Gastroesophageal sphincter (tissue), 4 donors: Measurements from ENCODE around the gene TAS2R10. TPM values are rescaled to one million over a fixed set of nuclear protein-coding genes. Genes with fewer than 3 reads are reported as not detected.

Source experiments
- ATAC-seq: fragments of 150-250 bp; one replicate; pipeline ENCODE4 v1.9.1; 2016; ENCODE audit warnings: mild to moderate bottlenecking, moderate library complexity
- H3K27ac ChIP-seq, 4 donors: fragments of 200-600 bp; sonication (generic) in 3 of 4; 1 replicate in 3 of 4; 2 replicates in 1 of 4; pipeline ENCODE4 v1.5.1; 2016 to 2019
- H3K27me3 ChIP-seq: fragments of 200-600 bp; sonication (generic); one replicate; pipeline ENCODE4 v1.5.1; 2019
- H3K36me3 ChIP-seq, 2 donors: fragments of 200-600 bp; sonication (generic); one replicate each; pipeline ENCODE4 v1.5.1; 2019; ENCODE audit warnings: control low read depth in 1 of 2
- H3K4me1 ChIP-seq, 3 donors: fragments of 200-600 bp; sonication (generic); 1 replicate in 2 of 3; 2 replicates in 1 of 3; pipeline ENCODE4 v1.5.1; 2016 to 2019; ENCODE audit warnings: control low read depth in 2 of 3
- H3K4me3 ChIP-seq, 2 donors: fragments of 200-600 bp; sonication (generic); one replicate each; pipeline ENCODE4 v1.5.1; 2019; ENCODE audit warnings: mild to moderate bottlenecking in 1 of 2, moderate library complexity in 1 of 2
- H3K9me3 ChIP-seq, 3 donors: fragments of 200-600 bp; sonication (generic); one replicate each; pipeline ENCODE4 v1.5.1; 2017 to 2019; ENCODE audit warnings: control low read depth in 2 of 3
- EP300 ChIP-seq: sonication (generic); formaldehyde crosslinking; IDR thresholded peaks from one replicate; pipeline ENCODE4 v1.6.1; 2017; ENCODE audit warnings: antibody characterized with exemption, mild to moderate bottlenecking
- POLR2A ChIP-seq, 2 donors: fragments of 450-650 bp; IDR thresholded peaks; one replicate each; pipeline ENCODE4 v1.6.1; 2017; ENCODE audit warnings: antibody characterized with exemption in 2 of 2, mild to moderate bottlenecking in 2 of 2, moderate library complexity in 1 of 2
- POLR2AphosphoS5 ChIP-seq: sonication (generic); formaldehyde crosslinking; IDR thresholded peaks from one replicate; pipeline ENCODE4 v1.6.1; 2017; ENCODE audit warnings: antibody characterized with exemption
- WGBS, 2 donors: methylation state at CpG; one replicate each; pipeline ENCODE4 v1.1.5; 2018; ENCODE audit warnings: low coverage in 1 of 2; 5-methylcytosine and 5-hydroxymethylcytosine counted together
- total RNA-seq, 4 donors: library from RNA; depleted of rRNA; stranded (reverse); fragments of >200 nt; gene quantifications; one replicate each; pipeline ENCODE4 v1.1.0, GENCODE V29; 2016
- TF ChIP-seq, protein P1 (sequence below), 4 experiments: fragments of 200-600 bp in 2 of 4; fragments of 450-650 bp in 2 of 4; sonication (generic) in 1 of 4; IDR thresholded peaks; one replicate each; pipeline ENCODE4 v1.5.1; 2017 to 2019; ENCODE audit warnings: antibody characterized with exemption in 4 of 4, mild to moderate bottlenecking in 2 of 4, moderate library complexity in 2 of 4

The TAS2R10 gene
- total RNA-seq: under 1 TPM in 1 of 4 donors, not detected in 3; 0.78 TPM

GRCh38 chr12:10826258-10826657, at the start of gene TAS2R10:
TAS2R10 (minus strand) TSS chr12:10826358; CDS start chr12:10826269, 89 bp downstream.
- no peak for ATAC-seq
- H3K4me3 ChIP-seq: no peak within 1 kb of the TSS
- H3K27me3 ChIP-seq: no peaks in the 10 kb centered on the region
- WGBS, 2 donors: 85 to 100% methylated on average over 3 of the region's 3 CpGs
- TF ChIP-seq POLR2A (IDR thresholded peaks at IDR 0.05): no peak
- TF ChIP-seq POLR2AphosphoS5: no peak
- TF ChIP-seq, protein P1, sequence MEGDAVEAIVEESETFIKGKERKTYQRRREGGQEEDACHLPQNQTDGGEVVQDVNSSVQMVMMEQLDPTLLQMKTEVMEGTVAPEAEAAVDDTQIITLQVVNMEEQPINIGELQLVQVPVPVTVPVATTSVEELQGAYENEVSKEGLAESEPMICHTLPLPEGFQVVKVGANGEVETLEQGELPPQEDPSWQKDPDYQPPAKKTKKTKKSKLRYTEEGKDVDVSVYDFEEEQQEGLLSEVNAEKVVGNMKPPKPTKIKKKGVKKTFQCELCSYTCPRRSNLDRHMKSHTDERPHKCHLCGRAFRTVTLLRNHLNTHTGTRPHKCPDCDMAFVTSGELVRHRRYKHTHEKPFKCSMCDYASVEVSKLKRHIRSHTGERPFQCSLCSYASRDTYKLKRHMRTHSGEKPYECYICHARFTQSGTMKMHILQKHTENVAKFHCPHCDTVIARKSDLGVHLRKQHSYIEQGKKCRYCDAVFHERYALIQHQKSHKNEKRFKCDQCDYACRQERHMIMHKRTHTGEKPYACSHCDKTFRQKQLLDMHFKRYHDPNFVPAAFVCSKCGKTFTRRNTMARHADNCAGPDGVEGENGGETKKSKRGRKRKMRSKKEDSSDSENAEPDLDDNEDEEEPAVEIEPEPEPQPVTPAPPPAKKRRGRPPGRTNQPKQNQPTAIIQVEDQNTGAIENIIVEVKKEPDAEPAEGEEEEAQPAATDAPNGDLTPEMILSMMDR (IDR thresholded peaks at IDR 0.05): no peak
- no peak for TF ChIP-seq EP300
- H3K4me1 ChIP-seq: no peaks in the 10 kb centered on the region
- H3K9me3 ChIP-seq: no peaks in the 10 kb centered on the region
- no peak within 1 kb of the TSS for H3K27ac ChIP-seq
- no peaks in the 10 kb centered on the region for H3K36me3 ChIP-seq

- Histone ChIP-seq H3K27ac (no peak overlapping the region), H3K4me1 (no peaks in the 10 kb centered on the region), H3K4me3 (no peak overlapping the region), H3K27me3 (no peaks in the 10 kb centered on the region), H3K9me3 (no peaks in the 10 kb centered on the region), H3K36me3 (peaks cover 0 to 18% of the 10 kb centered on the region in 2 donors)
- 45 to 58% methylated on average over 2 of the region's 2 CpGs for WGBS, 2 donors
- no peak for TF ChIP-seq EP300
- TF ChIP-seq, protein P1 (IDR thresholded peaks at IDR 0.05): no peak
- TF ChIP-seq POLR2AphosphoS5: no peak
- no peak for TF ChIP-seq POLR2A (IDR thresholded peaks at IDR 0.05)
- no peak for ATAC-seq
These were observed 47.2 kb upstream of the TAS2R10 start for GRCh38 chr12:10873378-10873777.

GRCh38 chr12:10867381-10867780, 41.2 kb upstream of the TAS2R10 start:
- Histone ChIP-seq H3K36me3 (peaks cover 0 to 5% of the 10 kb centered on the region in 2 donors), H3K4me3 (no peak overlapping the region), H3K27ac (no peak overlapping the region), H3K4me1 (no peaks in the 10 kb centered on the region), H3K9me3 (peaks cover 0 to 3% (median 0%) of the 10 kb centered on the region in 3 donors), H3K27me3 (no peaks in the 10 kb centered on the region)
- TF ChIP-seq POLR2AphosphoS5 (no peak), EP300 (no peak), POLR2A (IDR thresholded peaks at IDR 0.05) (no peak)
- TF ChIP-seq, protein P1 (IDR thresholded peaks at IDR 0.05): no peak
- no peak for ATAC-seq
- 60% methylated on average over 2 of the region's 2 CpGs; no CpG with 5 or more reads in 1 of the 2 donors for WGBS, 2 donors

DNA sequence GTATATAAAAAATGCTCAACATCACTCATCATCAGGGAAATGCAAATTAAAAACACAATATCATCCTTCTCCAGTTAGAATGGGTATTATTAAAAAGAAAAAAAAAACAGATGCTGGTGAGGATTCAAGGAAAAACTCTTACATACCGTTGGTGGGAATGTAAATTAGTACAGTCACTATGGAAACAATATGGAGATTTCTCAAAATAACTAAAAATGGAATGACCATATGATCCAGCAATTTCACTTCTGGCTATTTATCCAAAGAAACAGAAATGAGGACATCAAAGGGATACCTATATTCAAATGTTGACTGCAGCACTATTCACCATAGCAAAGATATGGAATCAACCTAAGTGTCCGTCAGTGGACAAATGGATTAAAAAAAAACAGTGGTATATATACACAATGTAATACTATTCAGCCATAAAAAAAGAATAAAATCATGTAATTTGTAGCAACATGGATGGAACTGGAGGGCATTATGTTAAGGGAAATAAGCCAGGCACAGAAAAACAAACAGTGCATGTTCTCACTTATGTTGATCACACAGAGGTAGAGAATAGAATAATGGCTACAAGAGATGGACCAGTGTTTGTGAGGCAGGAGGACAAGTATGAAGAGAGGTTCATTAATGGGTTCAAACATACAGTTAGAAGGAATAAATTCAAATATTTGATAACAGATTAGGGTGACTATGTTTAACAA, 37.5 kb upstream of the TAS2R10 start:
- WGBS, 2 donors: 87 to 96% methylated on average over 2 of the region's 2 CpGs
- ATAC-seq: no peak
- Histone ChIP-seq H3K27ac (no peak overlapping the region), H3K4me1 (no peaks in the 10 kb centered on the region), H3K27me3 (no peaks in the 10 kb centered on the region), H3K36me3 (peaks cover 0 to 12% of the 10 kb centered on the region in 2 donors), H3K4me3 (no peak overlapping the region), H3K9me3 (peaks cover 0 to 14% (median 0%) of the 10 kb centered on the region in 3 donors)
- TF ChIP-seq POLR2A (IDR thresholded peaks at IDR 0.05): no peak
- TF ChIP-seq, protein P1 (IDR thresholded peaks at IDR 0.05): no peak
- TF ChIP-seq EP300: no peak
- no peak for TF ChIP-seq POLR2AphosphoS5

GRCh38 chr12:10861366-10861765, 35.2 kb upstream of the TAS2R10 start:
- no peaks in the 10 kb centered on the region for H3K27me3 ChIP-seq
- ATAC-seq: no peak
- peaks cover 0 to 20% of the 10 kb centered on the region in 2 donors for H3K36me3 ChIP-seq
- WGBS, 2 donors: 86 to 100% methylated on average over 1 to 2 of the region's 2 CpGs
- no peaks in the 10 kb centered on the region for H3K4me1 ChIP-seq
- no peak overlapping the region for H3K4me3 ChIP-seq
- TF ChIP-seq, protein P1 (IDR thresholded peaks at IDR 0.05): no peak
- H3K9me3 ChIP-seq: peaks cover 0 to 14% (median 0%) of the 10 kb centered on the region in 3 donors
- H3K27ac ChIP-seq: no peak overlapping the region
